ENCODE data around the gene MAGI1. TPM values are rescaled to one million over a fixed set of nuclear protein-coding genes. Genes with fewer than 3 reads are reported as not detected.

MAGI1 gene
- total RNA-seq, 1 experiment from 2014 or later: 58.2 TPM

- TF ChIP-seq, protein P1, sequence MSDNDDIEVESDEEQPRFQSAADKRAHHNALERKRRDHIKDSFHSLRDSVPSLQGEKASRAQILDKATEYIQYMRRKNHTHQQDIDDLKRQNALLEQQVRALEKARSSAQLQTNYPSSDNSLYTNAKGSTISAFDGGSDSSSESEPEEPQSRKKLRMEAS (CRISPR knock-in tag; IDR thresholded peaks at IDR 0.05): no peak
- no peak for TF ChIP-seq SP1 (CRISPR knock-in tag; conservative IDR thresholded peaks at IDR 0.05)
- TF ChIP-seq, protein P2, sequence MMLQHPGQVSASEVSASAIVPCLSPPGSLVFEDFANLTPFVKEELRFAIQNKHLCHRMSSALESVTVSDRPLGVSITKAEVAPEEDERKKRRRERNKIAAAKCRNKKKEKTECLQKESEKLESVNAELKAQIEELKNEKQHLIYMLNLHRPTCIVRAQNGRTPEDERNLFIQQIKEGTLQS (CRISPR knock-in tag; conservative IDR thresholded peaks at IDR 0.05): no peak
- no peak for TF ChIP-seq NFE2L1 (CRISPR knock-in tag; IDR thresholded peaks at IDR 0.05)
- no peak for TF ChIP-seq JAZF1 (CRISPR knock-in tag; IDR thresholded peaks at IDR 0.05)
- no peak for TF ChIP-seq NFATC4 (CRISPR knock-in tag; IDR thresholded peaks at IDR 0.05)
These were observed 124.5 kb downstream of the MAGI1 start (continued) for GRCh38 chr3:65914032-65914739.

DNA sequence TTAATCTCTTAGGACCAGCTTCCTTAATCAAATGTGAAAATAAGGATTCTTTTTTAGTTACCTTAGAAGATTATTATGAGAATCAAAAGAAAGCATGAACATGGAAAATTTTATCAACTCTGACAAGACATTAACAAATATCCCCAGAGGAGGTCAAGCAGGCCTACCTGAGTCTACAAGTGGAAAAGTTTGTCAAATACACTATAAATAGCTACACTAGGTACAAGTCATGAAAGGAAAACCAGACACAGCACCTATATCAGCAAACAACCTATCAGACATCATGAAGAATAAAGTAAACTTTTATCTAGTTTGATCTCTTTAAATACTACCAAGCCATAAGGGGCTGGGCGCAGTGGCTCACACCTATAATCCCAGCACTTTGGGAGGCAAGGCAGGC, 126.1 kb downstream of the MAGI1 start:
- ChIA-PET POLR2A (no interaction called here), CTCF (interaction anchor here (0.6 to 0.8 kb wide), 2 partner anchors 101 to 324 kb away, joined by 3 to 4 read pairs; no protein-coding TSS in a partner anchor)
- H3K4me1 Mint-ChIP-seq: peaks cover 35% of the 10 kb centered on the region
- no peak for DNase-seq (ENCODE audit: low spot score)
- TF ChIP-seq SMAD4 (CRISPR knock-in tag; IDR thresholded peaks at IDR 0.05): no peak
- TF ChIP-seq JAZF1 (CRISPR knock-in tag; IDR thresholded peaks at IDR 0.05): no peak
- no peak for TF ChIP-seq ZNF416 (CRISPR knock-in tag; IDR thresholded peaks at IDR 0.05)
- no peak for TF ChIP-seq NFE2L1 (CRISPR knock-in tag; IDR thresholded peaks at IDR 0.05)
- no peak for TF ChIP-seq ZNF232 (CRISPR knock-in tag; IDR thresholded peaks at IDR 0.05)
- TF ChIP-seq SOX15 (CRISPR knock-in tag; IDR thresholded peaks at IDR 0.05): no peak
- TF ChIP-seq NR1H2 (CRISPR knock-in tag; IDR thresholded peaks at IDR 0.05): no peak
- TF ChIP-seq NR3C1 (CRISPR knock-in tag; conservative IDR thresholded peaks at IDR 0.05; ENCODE audit: low read depth): no peak
- TF ChIP-seq PRRX2 (CRISPR knock-in tag; IDR thresholded peaks at IDR 0.05): no peak
- H3K27ac Mint-ChIP-seq: no peak overlapping the region
- peaks cover 16% of the 10 kb centered on the region for H3K9me3 Mint-ChIP-seq
- no peak for ATAC-seq
- no peak overlapping the region for H3K4me3 Mint-ChIP-seq
- H3K36me3 Mint-ChIP-seq: peaks cover 7% of the 10 kb centered on the region
- H3K27me3 Mint-ChIP-seq (ENCODE audit: low read depth): no peaks in the 10 kb centered on the region

DNA sequence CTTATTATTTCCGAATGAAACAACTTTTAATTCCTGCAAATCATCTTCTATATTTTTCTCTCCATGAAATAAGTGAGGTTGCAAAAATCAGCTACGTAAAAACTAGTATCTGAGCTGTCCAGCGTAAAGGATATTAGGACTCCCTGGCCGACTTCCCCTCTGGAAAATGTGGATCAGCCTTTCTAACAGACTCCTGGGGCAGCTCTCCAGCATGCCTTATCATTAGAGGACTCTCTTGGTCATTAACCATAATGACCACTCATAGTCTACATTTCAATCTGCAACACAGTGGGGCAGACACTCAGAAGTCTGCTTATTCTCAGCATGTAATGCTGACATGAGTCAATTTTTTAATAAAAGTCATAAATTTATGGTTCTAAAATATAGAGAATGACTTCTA, 130.1 kb downstream of the MAGI1 start:
- no peaks in the 10 kb centered on the region for H3K9me3 Mint-ChIP-seq
- TF ChIP-seq ZNF671 (CRISPR knock-in tag; IDR thresholded peaks at IDR 0.05) (no peak), NFE2L1 (CRISPR knock-in tag; IDR thresholded peaks at IDR 0.05) (no peak), MXD4 (CRISPR knock-in tag; IDR thresholded peaks at IDR 0.05; ENCODE audit: borderline replicate concordance) (no peak), TP53 (CRISPR knock-in tag; IDR thresholded peaks at IDR 0.05) (no peak), HMGA2 (CRISPR knock-in tag; IDR thresholded peaks at IDR 0.05) (no peak), SMAD3 (CRISPR knock-in tag; IDR thresholded peaks at IDR 0.05; ENCODE audit: borderline replicate concordance) (no peak), ETV6 (CRISPR knock-in tag; IDR thresholded peaks at IDR 0.05) (no peak), KAT7 (CRISPR knock-in tag; IDR thresholded peaks at IDR 0.05; ENCODE audit: borderline replicate concordance) (no peak), ZNF423 (CRISPR knock-in tag; IDR thresholded peaks at IDR 0.05) (no peak), SP1 (CRISPR knock-in tag; conservative IDR thresholded peaks at IDR 0.05) (no peak), TCF7 (CRISPR knock-in tag; IDR thresholded peaks at IDR 0.05; ENCODE audit: low read depth) (no peak), ZSCAN18 (CRISPR knock-in tag; IDR thresholded peaks at IDR 0.05) (no peak), CREB1 (CRISPR knock-in tag; IDR thresholded peaks at IDR 0.05) (no peak), MYBL2 (CRISPR knock-in tag; IDR thresholded peaks at IDR 0.05) (no peak), E2F4 (CRISPR knock-in tag; IDR thresholded peaks at IDR 0.05; ENCODE audit: borderline replicate concordance, low read depth) (no peak), CREM (CRISPR knock-in tag; IDR thresholded peaks at IDR 0.05) (no peak), RORB (CRISPR knock-in tag; IDR thresholded peaks at IDR 0.05) (no peak), ZNF416 (CRISPR knock-in tag; IDR thresholded peaks at IDR 0.05) (no peak)
- TF ChIP-seq, protein P1 (CRISPR knock-in tag; IDR thresholded peaks at IDR 0.05): no peak
- DNase-seq (ENCODE audit: low spot score) (no peak), ATAC-seq (no peak)
- no peaks in the 10 kb centered on the region for H3K27me3 Mint-ChIP-seq (ENCODE audit: low read depth)
- no peaks in the 10 kb centered on the region for H3K36me3 Mint-ChIP-seq
- no peak overlapping the region for H3K4me3 Mint-ChIP-seq
- CTCF ChIA-PET: no interaction called here
- POLR2A ChIA-PET: no interaction called here
- no peak overlapping the region for H3K27ac Mint-ChIP-seq
- H3K4me1 Mint-ChIP-seq: peaks cover 30% of the 10 kb centered on the region

Measured in WTC11 (cell line).